AG04449 (cell line): Measurements from ENCODE around the gene ELOB.

Experiments
- CTCF ChIA-PET: fragments of 350-600 bp; formaldehyde crosslinking; extraction: SDS; loops from one replicate; lab custom pipeline; 2021; ENCODE audit warnings: antibody characterized with exemption; lab: Yijun Ruan, JAX
- POLR2A ChIA-PET: fragments of 400-600, 350-600 bp; formaldehyde crosslinking; extraction: SDS; loops from one replicate; lab custom pipeline; 2020; ENCODE audit warnings: antibody characterized with exemption, inconsistent platforms; lab: Yijun Ruan, JAX
- DNase-seq: peaks from one replicate; pipeline ENCODE4 v3.0.0-alpha.2; 2010; ENCODE audit warnings: low read depth, low spot score
- H3K4me3 ChIP-seq: 2 replicates; pipeline ENCODE4 v1.5.1; 2011; ENCODE audit warnings: low read depth, mild to moderate bottlenecking, control low read depth, low read length
- CTCF ChIP-seq: IDR thresholded peaks from one replicate; pipeline ENCODE4 v1.5.1; 2011; ENCODE audit warnings: mild to moderate bottlenecking, moderate library complexity, low read length, control low read depth, inconsistent platforms; ENCODE audit not compliant: insufficient read depth; ENCODE audit errors: missing control alignments

Gene ELOB

GRCh38 chr16:2792940-2793339, 15.9 kb upstream of the ELOB start:
- ChIA-PET CTCF (interaction anchor here (1.0 kb wide), 1 partner anchor 50 kb away, joined by 3 read pairs; no protein-coding TSS in a partner anchor), POLR2A (no interaction called here)
- no peak for DNase-seq
- TF ChIP-seq CTCF, result no peak
- H3K4me3 ChIP-seq, result no peak overlapping the region

- DNase-seq, result no peak
- TF ChIP-seq CTCF, result no peak
- CTCF ChIA-PET, result no interaction called here
- no peak overlapping the region for H3K4me3 ChIP-seq
- POLR2A ChIA-PET, result interaction anchor here (0.6 kb wide), 1 partner anchor 109 kb away, joined by 3 read pairs; the partner anchor contains the start of gene KCTD5
Observed at GRCh38 chr16:2791174-2791573, 14.1 kb upstream of the ELOB start.

GRCh38 chr16:2790631-2791030, 13.6 kb upstream of the ELOB start:
- no peak for TF ChIP-seq CTCF
- no peak for DNase-seq
- no peak overlapping the region for H3K4me3 ChIP-seq
- CTCF ChIA-PET, result interaction anchor here (1.6 kb wide), 1 partner anchor 31 kb away, joined by 4 read pairs; no protein-coding TSS in a partner anchor
- POLR2A ChIA-PET, result no interaction called here

- ChIA-PET CTCF (no interaction called here), POLR2A (no interaction called here)
- DNase-seq, result no peak
- H3K4me3 ChIP-seq, result no peak overlapping the region
- TF ChIP-seq CTCF, result no peak
Observed at GRCh38 chr16:2787961-2788360, 10.9 kb upstream of the ELOB start.

- no peak for TF ChIP-seq CTCF
- H3K4me3 ChIP-seq, result no peak within 1 kb of the TSS
- DNase-seq, result no peak
- ChIA-PET CTCF (no interaction called here), POLR2A (no interaction called here)
Observed at GRCh38 chr16:2787406-2787805, 10.3 kb upstream of the ELOB start, which contains the start of gene PRSS33. Gene PRSS33, minus strand, starts transcription at chr16:2787560. Its CDS starts 1,013 bp downstream, at chr16:2786547.

GRCh38 chr16:2786826-2787151, 9.7 kb upstream of the ELOB start:
- no peak for TF ChIP-seq CTCF
- no peak for DNase-seq
- no peak overlapping the region for H3K4me3 ChIP-seq
- ChIA-PET CTCF (no interaction called here), POLR2A (no interaction called here)
